ENCODE measurements around the gene STAT2. TPM values are rescaled to one million over a fixed set of nuclear protein-coding genes. Genes with fewer than 3 reads are reported as not detected.

Gene STAT2
- total and polyA plus RNA-seq, 2 of the 13 experiments (the other 11 are each of a cell fraction or from before 2014, with no cell fraction given) = 43.5 to 84.6 TPM

GRCh38 chr12:56304872-56305590, 54.9 kb downstream of the STAT2 start:
- ATAC-seq = no peak
- Histone ChIP-seq H3K27ac (ENCODE audit: extremely low read length, insufficient read depth, low read length) (no peak overlapping the region), H3K4me2 (ENCODE audit: low read depth, low read length) (no peak overlapping the region), H3K9ac (ENCODE audit: insufficient read depth, low read depth, low read length) (no peak overlapping the region), H3K9me3 (ENCODE audit: low read length) (no peaks in the 10 kb centered on the region), H2AFZ (ENCODE audit: low read length) (no peak overlapping the region), H3K4me1 (ENCODE audit: insufficient read depth, low read length) (peaks cover 29% of the 10 kb centered on the region), H4K20me1 (ENCODE audit: insufficient read depth, low read length) (no peaks in the 10 kb centered on the region), H3K36me3 (replicated peaks in 1 of 2; ENCODE audit: control insufficient read depth in 1 of 2, insufficient read depth in 2 of 2, low read length in 2 of 2) (peaks cover 7 to 15% of the 10 kb centered on the region in 2 experiments; a peak in 4 of 5 replicates), H3K4me3 (replicated peaks in 1 of 3; ENCODE audit: insufficient read depth in 1 of 3, low read depth in 2 of 3, low read length in 3 of 3) (no peak overlapping the region), H3K79me2 (ENCODE audit: insufficient read depth, low read length) (no peaks in the 10 kb centered on the region), H3K27me3 (ENCODE audit: control insufficient read depth in 1 of 2, insufficient read depth in 2 of 2, low read length in 2 of 2) (no peaks in the 10 kb centered on the region)
- no peak for DNase-seq (ENCODE audit: low spot score)
- POLR2A ChIA-PET = interaction anchor here (1.5 kb wide), 1 partner anchor 11 kb away, joined by 7 read pairs; the partner anchor contains the start of gene CNPY2
- in situ Hi-C loops (cut with HindIII; ENCODE audit: extremely low pct_ligation_motif_present, low pct_unique_long_range_greater_than_20kb) = no loop called here
- intact Hi-C loops (cut with micrococcal nuclease; ENCODE audit: unreplicated experiment) = no loop called here
- CTCF ChIA-PET (ENCODE audit: low intra/inter-chr PET ratio, low total read pairs) = no interaction called here
- no peak for FAIRE-seq
- WGBS (ENCODE audit: low lambda C conversion rate) = 97% methylated on average over 8 of the region's 8 CpGs
- no TSS peak for BruUV-seq (replicated peaks)
- TF ChIP-seq TCF12 (IDR thresholded peaks at IDR 0.05) (no peak), TCF12 (CRISPR knock-in tag; IDR thresholded peaks at IDR 0.05) (no peak), GRHL1 (CRISPR knock-in tag; conservative IDR thresholded peaks at IDR 0.05) (no peak), ZNF883 (CRISPR knock-in tag; IDR thresholded peaks at IDR 0.05; ENCODE audit: not compliant biosample characterization) (no peak), ZNF160 (CRISPR knock-in tag; IDR thresholded peaks at IDR 0.05) (no peak), CCDC6 (CRISPR knock-in tag; IDR thresholded peaks at IDR 0.05) (no peak), ZZZ3 (CRISPR knock-in tag; IDR thresholded peaks at IDR 0.05; ENCODE audit: borderline replicate concordance) (no peak), GATAD1 (CRISPR knock-in tag; IDR thresholded peaks at IDR 0.05) (no peak), NFYB (CRISPR knock-in tag; IDR thresholded peaks at IDR 0.05) (no peak), KLF9 (CRISPR knock-in tag; IDR thresholded peaks at IDR 0.05; ENCODE audit: low read depth) (no peak), YEATS2 (CRISPR knock-in tag; IDR thresholded peaks at IDR 0.05; ENCODE audit: borderline replicate concordance) (no peak), HNRNPLL (IDR thresholded peaks at IDR 0.05; ENCODE audit: low read depth, low read length, poor library complexity, severe bottlenecking) (no peak)
- TF ChIP-seq, protein P1, sequence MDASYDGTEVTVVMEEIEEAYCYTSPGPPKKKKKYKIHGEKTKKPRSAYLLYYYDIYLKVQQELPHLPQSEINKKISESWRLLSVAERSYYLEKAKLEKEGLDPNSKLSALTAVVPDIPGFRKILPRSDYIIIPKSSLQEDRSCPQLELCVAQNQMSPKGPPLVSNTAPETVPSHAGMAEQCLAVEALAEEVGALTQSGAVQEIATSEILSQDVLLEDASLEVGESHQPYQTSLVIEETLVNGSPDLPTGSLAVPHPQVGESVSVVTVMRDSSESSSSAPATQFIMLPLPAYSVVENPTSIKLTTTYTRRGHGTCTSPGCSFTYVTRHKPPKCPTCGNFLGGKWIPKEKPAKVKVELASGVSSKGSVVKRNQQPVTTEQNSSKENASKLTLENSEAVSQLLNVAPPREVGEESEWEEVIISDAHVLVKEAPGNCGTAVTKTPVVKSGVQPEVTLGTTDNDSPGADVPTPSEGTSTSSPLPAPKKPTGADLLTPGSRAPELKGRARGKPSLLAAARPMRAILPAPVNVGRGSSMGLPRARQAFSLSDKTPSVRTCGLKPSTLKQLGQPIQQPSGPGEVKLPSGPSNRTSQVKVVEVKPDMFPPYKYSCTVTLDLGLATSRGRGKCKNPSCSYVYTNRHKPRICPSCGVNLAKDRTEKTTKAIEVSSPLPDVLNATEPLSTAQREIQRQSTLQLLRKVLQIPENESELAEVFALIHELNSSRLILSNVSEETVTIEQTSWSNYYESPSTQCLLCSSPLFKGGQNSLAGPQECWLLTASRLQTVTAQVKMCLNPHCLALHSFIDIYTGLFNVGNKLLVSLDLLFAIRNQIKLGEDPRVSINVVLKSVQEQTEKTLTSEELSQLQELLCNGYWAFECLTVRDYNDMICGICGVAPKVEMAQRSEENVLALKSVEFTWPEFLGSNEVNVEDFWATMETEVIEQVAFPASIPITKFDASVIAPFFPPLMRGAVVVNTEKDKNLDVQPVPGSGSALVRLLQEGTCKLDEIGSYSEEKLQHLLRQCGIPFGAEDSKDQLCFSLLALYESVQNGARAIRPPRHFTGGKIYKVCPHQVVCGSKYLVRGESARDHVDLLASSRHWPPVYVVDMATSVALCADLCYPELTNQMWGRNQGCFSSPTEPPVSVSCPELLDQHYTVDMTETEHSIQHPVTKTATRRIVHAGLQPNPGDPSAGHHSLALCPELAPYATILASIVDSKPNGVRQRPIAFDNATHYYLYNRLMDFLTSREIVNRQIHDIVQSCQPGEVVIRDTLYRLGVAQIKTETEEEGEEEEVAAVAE (CRISPR knock-in tag; IDR thresholded peaks at IDR 0.05; ENCODE audit: borderline replicate concordance) = no peak
- TF ChIP-seq, protein P2, sequence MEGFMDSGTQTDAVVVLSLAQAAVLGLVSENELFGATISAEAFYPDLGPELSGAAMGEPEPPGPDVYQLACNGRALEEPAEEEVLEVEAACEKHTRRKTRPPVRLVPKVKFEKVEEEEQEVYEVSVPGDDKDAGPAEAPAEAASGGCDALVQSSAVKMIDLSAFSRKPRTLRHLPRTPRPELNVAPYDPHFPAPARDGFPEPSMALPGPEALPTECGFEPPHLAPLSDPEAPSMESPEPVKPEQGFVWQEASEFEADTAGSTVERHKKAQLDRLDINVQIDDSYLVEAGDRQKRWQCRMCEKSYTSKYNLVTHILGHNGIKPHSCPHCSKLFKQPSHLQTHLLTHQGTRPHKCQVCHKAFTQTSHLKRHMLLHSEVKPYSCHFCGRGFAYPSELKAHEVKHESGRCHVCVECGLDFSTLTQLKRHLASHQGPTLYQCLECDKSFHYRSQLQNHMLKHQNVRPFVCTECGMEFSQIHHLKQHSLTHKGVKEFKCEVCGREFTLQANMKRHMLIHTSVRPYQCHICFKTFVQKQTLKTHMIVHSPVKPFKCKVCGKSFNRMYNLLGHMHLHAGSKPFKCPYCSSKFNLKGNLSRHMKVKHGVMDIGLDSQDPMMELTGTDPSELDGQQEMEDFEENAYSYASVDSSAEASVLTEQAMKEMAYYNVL (CRISPR knock-in tag; IDR thresholded peaks at IDR 0.05; ENCODE audit: borderline replicate concordance) = no peak
